Activated CD4-positive, alpha-beta T cell treated with anti-CD3 and anti-CD28 coated beads, Interleukin-2, amount 50 U/mL, for 16 hours (primary cell): ENCODE measurements around the gene SMIM11.
"Not testable (repeated sequence)": the region's sequence is repeated elsewhere in the genome, so short reads cannot be mapped to it uniquely, and the experiment has no call there.

ENCODE experiments used
- DNase-seq: peaks from one replicate; pipeline ENCODE4 v3.0.0-alpha.2; 2020

SMIM11 gene

DNA sequence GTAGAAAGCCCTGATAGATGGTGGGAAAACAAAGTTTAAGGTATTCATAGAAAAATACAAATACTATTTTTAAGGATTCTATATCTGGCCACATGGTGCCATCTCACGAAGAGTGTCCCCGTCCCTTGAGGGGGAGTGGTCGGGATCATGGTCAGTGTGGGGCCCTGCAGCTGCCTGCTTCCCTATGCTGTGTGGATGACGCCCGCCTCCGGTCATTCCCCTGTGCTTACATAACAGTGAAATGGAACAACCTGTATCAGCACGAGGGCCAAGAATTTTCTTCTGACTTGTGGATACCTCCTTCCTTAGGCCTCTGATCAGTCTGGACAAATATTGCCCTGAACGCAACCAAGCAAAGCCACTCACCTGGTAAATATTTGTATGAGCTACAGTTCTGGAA is 52.0 kb downstream of the SMIM11 start:
- DNase-seq: not testable (repeated sequence)

GRCh38 chr21:34428441-34428840 is 53.1 kb downstream of the SMIM11 start:
- DNase-seq: not testable (repeated sequence)

DNA sequence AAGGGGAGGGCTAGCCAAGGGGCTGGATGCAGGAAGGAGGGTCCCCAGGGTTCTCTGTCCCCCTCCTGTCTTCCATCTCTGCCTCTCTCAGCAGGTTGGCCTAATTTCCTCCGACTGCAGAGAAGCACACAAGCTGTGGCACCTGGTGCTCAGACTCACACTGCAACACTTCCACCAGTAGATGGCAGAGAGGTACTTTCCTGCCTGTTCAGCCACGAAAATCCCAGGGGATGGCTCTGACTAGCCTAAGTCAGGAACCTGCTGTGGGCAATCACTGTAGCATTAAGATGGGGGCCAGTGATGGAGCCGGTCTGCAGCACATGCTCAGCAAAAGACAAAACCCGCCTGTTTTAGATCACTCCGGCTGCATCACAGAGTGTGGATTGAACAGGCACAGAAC is 54.4 kb downstream of the SMIM11 start:
- not testable (repeated sequence) for DNase-seq
